GM21367 (cell line): ENCODE data around the gene COL9A3.
"Not testable (repeated sequence)": the region's sequence is repeated elsewhere in the genome, so short reads cannot be mapped to it uniquely, and the experiment has no call there.

Source experiments
- ATAC-seq: cut with Tn5 transposase; IDR thresholded peaks from one replicate; pipeline ENCODE4 v1.9.1; 2021; ENCODE audit not compliant: unreplicated experiment

COL9A3 gene

DNA sequence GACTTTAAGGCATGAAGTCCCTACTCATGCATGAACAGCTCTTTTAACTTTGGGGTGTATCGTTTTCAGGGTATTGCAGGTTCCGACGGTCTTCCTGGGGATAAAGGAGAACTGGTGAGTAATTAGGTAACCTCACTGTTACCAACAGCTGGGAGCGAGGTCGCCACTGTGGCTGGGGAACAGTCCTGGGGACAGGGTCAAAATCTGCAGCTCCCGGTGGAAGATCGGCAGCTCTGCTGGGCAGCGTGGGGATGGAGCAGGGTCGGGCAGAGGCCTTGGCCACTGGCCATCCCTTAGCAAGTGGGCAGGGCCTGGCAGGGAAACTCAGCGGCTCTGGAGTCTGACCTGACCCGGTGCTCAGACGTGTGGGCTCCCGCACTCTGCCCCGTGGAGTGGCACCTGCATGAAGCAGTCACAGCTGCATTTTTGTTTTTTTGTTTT is 16.1 kb downstream of the COL9A3 start:
- ATAC-seq: no peak

DNA sequence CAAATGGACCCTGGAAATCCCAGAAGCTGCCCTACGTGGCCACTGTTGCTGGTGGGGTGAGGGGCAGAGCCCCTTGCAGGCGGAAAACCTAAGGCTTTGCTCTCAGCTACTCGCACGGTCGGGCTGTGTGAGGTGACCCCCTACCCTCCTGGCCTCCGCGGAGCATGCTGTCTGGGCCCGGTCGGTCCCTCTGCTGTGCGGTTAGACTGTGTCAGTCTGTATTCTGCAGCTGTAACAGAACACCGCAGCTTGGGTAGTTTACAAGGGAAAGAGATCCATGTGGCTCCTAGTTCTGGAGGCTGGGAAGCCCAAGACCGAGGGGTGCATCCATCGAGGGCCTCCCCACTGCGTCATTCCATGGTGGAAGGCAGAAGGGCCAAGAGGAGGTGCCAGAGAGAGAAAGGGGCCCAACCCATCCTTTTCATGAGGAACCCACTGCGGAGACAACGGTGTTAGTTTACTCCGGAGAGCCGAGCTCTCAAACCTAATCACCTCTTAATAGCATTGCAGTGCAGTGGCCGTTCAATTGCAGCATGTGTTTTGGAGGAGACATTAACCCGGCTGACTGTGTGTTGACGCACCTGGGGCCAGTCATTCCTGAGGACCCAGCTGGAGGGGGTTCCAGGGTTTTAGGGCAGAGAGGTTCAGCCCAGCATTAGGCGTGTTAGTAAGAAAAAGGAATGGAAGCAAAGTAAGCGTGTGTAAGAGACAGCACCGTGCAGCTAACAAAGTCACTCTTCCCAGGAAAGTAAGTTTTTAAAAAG is 18.3 kb downstream of the COL9A3 start:
- no peak for ATAC-seq

DNA sequence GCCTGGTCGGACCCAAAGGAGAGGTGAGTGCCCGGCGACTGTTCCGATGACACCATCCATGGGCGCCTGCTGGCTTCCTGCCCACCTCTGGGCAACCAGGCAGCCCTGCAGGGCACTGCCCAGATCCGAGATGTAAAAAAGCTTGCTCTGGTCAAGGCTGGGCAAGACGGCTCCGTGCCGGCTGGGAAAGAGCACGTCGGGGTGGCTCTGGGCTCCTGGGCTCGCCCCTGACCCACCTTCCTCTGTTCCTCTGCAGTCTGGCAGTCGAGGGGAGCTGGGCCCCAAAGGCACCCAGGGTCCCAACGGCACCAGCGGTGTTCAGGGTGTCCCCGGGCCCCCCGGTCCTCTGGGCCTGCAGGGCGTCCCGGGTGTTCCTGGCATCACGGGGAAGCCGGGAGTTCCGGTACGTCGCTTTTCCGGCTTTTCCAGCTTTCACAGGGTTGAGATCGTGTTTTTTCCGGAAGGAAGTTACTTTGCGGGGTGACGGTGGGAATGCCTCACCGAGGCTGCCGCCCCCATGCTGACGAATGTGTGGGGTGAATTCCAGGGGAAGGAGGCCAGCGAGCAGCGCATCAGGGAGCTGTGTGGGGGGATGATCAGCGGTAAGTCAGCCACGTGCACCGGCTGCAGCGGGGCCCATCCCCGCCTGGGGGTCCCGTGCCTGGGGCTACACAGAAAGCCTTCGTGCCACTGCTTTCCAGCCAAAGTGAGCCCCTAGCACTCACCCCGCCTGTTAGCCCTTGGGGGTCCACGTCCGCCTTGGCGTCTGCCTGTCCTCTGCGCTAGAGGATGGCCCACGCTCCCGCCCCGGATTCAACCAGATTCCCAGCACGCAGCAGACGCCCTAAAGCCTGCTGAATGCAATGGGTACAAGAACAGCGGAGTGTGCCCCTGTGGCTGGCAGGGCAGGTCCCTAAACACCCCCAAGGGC is 19.3 kb downstream of the COL9A3 start:
- no peak for ATAC-seq

DNA sequence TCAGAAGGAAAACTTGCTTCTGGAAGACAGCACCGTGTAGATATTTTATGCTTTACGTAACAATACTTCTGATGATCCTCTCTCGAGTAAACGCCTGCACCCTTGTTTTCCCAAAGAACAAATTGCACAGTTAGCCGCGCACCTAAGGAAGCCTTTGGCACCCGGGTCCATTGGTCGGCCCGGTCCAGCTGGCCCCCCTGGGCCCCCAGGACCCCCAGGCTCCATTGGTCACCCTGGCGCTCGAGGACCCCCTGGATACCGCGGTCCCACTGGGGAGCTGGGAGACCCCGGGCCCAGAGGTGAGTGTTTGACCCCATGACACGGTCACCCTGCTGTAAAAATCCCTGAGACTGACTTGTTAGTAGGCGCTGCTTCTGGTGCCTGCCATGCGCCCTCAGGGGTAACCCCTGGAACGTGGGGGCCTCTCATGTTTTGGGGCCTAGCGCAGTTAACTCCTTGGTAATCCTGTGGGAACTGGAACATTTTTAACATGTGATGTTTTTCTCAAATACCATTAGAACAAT is 20.2 kb downstream of the COL9A3 start:
- ATAC-seq: no peak

DNA sequence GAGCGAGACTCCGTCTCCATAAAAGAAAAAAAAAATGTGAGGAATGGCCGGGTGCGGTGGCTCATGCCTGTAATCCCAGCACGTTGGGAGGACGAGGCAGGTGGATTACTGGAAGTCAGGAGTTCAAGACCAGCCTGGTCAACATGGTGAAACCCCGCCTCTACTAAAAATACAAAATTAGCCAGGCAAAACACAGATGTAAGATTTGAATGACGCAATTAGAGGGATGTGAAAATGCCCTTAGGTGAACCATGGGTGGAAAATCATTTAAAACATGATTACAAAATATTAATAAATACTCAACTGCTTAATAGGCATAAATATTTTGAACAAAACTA is 20.9 kb downstream of the COL9A3 start:
- no peak for ATAC-seq

DNA sequence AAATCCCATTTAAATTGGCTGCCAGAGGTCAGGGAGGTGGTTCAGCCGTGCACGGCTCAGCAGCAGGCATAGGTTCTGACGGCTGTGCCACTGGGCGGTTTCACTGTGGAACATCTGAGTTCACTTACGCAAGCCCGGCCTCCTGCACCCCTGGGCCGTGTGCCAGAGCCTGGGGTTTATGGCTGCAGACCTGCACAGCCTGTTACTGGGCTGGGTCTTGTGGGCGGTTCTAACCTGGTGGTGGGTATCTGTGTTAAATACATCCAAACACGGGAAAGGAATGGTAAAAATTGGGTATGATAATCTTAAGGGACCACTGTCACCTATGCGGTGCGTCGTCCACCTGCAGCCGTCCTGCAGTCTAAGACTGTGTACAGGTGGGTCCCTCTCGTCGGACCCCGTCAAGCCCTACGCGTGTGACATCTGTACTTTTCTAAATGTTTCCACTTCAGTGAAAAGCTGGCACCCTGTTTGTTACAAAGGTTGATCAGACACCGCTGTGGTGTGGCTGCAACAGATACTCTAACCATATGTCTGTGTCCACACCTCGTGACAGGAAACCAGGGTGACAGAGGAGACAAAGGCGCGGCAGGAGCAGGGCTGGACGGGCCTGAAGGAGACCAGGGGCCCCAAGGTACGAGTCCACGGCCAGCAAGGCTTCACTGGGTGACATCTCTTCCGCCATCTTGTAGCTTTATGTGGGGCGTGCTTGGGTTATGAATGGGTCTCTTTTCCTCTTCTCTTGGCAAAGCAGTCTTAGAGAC is 21.5 kb downstream of the COL9A3 start:
- ATAC-seq: no peak

DNA sequence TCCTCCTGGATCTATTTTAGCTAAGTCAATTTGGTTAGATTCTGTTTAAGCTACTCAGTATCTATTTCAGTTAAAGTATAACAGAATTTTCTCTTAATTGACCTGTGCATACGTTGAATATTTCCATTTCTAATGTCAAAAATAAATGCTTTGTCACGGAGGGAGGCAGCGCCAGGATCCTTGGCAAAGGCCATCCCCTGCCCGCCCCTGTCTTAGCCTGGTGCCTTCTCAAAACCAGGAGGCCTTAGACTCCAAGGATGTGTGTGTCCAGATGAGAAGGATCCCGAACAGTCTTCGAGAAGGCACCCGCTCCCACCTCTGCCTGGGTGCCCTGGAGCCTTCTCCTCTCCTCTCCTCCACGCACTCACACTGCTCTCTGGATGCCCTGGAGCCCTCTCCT is 22.4 kb downstream of the COL9A3 start:
- no peak for ATAC-seq

DNA sequence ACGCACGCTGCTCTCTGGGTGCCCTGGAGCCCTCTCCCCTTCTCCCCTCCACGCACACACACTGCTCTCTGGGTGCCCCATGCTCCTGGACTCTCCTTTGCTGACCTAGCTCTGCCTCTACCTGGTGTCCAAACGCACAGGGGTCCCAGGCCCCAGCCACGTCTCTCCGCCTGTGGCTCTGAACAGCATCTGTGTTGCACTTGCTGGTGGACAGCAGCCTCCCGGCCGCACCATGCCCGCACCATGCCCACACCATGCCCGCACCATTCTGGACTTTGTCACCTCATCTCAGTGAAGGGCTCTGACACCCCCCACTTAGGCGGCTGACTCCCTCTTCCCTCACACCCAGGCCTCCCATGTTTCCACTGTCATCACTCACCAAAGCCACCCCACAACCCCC is 23.0 kb downstream of the COL9A3 start:
- ATAC-seq: no peak

DNA sequence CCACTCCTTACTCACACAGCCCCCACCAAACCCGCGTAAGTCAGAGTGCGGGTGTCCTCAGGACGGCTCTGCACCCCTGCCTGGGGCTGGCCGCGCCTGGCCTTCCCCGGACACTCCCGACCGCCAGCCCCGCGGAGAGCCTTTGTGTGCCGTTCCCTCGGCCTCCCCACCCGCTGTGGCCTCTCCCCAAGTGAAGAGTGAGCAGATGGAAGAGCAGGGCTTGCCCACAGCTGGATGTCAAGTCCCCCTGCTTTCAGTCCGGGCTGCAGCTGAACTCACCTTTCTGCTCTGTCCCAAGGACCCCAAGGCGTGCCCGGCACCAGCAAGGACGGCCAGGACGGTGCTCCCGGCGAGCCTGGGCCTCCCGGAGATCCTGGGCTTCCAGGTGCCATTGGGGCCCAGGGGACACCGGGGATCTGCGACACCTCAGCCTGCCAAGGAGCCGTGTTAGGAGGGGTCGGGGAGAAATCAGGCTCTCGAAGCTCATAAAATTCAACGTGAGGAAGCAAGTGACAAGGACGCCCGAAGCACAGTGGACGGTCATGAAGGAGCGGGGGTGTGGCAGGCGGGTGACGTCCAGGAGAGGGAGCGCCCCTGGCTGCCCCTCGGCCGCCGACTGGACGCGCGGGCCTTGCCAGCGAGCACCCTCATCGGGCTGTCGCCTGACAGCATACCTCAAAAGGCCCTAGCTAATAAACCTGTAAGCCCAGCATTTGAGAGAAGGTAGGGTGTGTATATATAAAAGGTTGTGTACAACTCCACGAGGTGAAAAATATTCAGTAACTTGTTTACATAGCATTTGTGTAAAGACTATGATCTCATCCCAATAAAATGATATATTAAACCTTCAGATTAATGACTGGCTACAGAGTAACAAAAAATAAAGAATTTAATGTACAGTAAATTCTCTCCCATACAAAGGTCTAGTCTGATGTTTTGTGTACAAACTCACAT is 23.7 kb downstream of the COL9A3 start:
- ATAC-seq: no peak

DNA sequence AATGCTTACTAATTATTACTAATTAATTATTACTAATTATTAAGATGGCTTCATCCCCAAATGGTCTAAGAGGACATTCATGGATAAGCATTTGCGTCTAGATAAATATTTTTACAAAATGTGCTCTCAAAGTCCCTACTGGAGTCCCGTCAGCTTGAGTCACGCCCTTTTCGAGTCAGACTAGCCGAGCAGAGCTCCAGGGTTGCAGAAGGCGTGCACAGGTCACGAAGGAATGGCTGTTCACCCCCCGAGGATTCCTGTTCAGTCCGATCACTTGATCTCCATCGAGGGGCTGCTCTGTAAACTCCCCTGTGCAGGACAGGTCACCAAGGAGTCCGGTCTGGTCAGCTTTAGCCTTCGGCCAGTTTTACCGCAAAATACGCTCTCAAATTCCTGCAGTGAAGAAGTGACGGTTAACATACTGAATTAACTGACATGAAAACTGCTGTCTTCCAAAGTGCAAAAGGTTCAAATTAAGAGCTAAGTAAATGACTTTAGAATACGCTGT is 24.9 kb downstream of the COL9A3 start:
- ATAC-seq: no peak

DNA sequence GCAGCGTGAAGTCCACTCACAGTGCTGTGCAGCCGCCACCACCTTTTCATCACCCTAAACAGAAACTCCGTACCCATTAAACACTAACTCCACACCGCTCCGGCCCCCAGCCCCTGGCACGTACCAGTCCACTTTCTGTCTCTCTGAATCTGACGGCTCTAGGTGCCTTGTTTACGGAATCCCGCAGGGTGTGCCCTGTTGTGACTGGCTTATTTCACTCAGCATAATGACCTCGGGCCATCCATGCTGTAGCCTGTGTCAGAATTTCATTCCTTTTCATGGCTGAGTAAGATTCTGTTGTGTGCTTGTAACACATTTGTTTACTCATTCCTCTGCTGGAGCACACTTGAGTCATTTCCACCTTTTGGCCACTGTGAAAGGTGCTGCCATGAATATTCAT is 26.8 kb downstream of the COL9A3 start:
- ATAC-seq: no peak

DNA sequence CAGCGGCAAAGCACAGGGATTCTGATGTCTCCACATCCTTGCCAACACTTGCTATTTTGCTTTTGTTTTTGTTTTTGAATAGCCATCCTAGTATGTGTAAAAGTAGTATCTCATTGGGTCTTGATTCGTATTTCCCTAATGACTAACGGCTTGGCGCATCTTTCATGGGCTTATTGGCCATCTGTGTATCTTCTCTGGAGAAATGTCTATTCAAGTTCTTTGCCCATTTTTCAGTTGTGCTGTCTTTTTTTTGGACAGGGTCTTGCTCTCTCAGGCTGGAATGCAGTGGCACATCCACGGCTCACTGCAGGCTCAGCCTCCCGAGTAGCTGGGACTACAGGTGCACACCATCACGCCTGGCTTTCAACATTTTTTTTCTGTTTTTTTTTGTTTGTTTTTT is 27.3 kb downstream of the COL9A3 start:
- no peak for ATAC-seq

DNA sequence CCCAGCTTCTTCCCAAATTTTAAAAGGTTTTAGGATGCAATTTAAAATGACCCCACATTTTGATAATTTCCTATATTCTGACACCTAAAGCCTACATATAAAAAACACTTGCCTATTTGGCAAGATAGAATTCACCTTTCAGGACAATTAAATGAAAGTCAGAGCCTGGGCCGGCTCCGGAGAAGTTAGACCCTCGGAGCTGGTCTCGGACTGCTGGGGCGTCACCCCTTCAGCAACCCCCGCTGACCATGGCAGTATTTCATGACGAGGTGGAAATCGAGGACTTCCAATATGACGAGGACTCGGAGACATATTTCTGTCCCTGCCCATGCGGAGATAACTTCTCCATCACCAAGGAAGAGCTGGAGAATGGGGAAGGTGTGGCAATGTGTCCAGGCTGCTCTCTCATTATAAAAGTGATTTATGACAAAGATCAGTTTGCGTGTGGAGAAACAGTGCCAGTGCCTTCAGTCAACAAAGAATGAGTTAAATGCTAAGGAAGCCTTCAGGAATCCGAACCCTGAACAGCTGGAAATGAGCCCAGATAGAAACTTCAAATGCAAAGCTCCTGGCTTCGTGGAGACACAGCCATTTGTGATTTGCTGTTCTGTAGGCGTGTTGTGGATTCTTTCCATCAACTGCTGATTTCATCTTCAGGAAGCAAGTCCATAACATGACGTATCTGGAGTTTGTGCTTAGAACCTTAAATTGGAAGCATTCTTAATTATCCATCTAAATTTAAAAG is 28.7 kb downstream of the COL9A3 start:
- ATAC-seq: no peak

DNA sequence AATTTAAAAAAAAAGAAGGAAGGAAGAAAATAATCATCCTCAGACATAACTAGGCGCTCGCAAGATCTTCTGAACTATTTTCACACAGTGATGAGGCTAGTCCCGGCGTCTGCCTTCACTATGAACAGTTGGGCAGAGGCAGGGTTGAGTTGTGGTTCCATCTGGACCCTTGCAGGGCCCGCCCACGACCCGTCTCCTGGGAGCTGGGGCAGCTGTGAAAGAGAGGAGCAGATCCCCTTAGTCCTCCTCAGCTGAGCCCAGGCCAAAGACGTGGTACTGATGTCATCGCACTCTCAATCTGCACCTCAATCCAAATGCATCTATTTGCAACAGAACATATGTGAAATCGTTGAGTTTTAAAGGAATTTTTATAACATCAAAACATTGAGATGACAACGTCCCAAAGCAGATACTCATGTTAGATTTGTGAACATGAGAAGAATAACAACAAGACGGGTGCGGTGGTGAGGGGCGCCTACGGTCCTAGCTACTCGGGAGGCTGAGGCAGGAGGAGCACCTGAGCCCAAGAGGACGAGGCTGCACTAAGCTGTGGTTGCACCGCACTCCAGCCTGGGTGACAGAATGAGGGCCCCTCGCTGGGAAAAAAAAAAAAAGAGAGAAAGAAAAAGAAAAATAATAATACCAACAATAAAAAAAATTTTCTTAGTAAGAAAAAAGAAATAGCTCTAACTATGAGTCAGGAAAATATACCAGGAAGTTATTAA is 29.5 kb downstream of the COL9A3 start:
- ATAC-seq: no peak

DNA sequence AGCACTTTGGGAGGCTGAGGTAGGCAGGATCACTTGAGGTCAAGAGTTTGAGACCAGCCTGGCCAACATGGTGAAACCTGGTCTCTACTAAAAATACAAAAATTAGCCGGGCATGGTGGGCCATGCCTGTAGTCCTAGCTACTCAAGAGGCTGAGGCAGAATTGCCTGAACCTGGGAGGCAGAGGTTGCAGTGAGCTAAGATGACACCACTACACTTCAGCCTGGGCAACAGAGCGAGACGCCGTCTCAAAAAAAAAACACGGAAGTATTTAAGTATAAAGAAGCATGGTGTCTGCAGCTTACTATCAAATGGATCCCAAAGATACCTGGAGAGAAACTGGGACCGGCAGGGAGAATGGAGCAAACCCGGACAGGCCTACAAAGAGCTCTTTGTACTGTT is 32.1 kb downstream of the COL9A3 start:
- ATAC-seq: not testable (repeated sequence)

DNA sequence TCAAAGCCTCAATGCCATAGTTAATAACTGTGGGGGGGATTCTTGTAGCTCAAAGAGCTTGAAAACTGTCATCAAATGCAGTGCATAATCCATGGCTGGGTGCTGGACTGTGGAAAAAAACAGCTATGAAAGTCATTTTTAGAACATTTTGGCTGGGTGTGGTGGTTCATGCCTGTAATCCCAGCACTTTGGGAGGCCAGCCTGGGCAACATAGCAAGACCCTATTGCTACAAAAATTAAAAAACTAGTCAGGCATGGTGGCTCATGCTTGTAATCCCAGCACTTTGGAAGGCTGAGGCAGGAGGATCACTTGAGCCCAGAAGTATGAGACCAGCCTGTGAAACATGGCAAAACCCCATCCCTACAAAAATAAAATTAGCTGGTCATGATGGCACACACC is 32.6 kb downstream of the COL9A3 start:
- no peak for ATAC-seq

DNA sequence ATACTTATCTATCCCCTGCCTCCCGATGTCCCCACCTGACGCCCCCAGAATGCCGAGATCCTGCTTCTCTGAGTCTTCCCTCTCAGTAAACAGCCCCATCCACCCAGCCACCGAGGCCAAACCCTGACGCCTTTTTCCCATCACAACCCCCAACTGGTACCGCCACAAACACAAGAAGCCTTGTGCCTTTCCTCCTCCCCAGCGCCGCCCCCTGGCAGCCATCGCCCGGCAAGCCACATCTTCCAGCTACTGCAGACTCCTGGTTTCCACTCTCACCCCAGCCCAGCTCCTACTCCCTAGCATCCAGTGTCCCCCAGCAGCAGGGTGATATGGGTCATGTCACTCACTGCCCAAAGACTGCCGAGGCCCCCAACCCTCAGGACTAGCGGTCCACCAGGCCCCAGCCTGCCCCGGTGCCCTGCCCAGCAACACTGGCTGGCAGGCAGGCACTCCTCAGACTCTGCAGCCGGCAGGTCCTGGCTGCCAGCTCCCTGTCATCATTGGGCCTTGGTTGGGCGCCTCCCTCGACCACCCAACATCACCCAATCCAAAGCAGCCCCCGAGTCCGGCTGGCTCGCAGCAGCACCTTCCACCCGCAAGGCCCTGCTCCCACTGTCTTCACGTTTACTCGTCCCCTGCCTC is 33.6 kb downstream of the COL9A3 start:
- no peak for ATAC-seq

DNA sequence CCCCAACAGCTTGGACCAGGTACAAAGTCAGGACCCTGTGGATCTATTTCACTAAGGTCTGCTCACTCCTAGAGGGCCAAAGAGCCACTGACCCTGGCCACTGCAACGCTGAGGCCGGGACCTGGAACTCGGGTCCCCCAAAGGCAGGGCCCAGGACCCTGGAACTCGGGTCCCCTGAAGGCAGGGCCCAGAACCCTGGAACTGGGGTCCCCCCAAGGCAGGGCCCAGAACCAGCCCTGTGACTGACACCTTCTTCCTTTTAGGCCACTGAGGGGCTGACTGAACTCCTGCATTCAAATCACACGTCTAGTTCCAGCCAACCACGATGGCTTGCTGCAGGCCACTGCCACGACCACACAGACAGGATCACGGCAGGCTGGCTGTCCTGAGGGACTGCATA is 35.3 kb downstream of the COL9A3 start:
- no peak for ATAC-seq
